ENCODE results near the gene FUCA2.

FUCA2 gene

DNA sequence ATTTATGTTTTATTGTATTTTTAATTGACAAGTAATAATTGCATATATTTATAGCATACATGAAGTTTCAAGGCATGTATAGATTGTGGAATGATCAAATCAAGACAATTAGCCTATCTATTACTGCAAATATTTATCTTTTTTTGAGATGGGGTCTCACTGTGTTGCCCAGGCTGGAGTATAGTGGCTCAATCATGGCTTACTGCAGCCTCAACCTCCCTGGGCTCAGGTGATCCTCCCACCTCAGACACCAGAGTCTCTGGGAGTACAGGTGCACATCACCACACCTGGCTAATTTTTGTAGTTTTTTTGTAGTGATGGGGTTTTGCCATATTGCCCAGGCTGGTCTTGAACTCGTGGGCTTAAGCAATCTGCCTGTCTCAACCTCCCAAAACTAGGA is 16.2 kb upstream of the FUCA2 start:
- TF ChIP-seq, protein P1, sequence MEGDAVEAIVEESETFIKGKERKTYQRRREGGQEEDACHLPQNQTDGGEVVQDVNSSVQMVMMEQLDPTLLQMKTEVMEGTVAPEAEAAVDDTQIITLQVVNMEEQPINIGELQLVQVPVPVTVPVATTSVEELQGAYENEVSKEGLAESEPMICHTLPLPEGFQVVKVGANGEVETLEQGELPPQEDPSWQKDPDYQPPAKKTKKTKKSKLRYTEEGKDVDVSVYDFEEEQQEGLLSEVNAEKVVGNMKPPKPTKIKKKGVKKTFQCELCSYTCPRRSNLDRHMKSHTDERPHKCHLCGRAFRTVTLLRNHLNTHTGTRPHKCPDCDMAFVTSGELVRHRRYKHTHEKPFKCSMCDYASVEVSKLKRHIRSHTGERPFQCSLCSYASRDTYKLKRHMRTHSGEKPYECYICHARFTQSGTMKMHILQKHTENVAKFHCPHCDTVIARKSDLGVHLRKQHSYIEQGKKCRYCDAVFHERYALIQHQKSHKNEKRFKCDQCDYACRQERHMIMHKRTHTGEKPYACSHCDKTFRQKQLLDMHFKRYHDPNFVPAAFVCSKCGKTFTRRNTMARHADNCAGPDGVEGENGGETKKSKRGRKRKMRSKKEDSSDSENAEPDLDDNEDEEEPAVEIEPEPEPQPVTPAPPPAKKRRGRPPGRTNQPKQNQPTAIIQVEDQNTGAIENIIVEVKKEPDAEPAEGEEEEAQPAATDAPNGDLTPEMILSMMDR (IDR thresholded peaks at IDR 0.05; ENCODE audit: low read length, missing control alignments): no peak
- no peak for DNase-seq (ENCODE audit: low read depth)
- H3K4me3 ChIP-seq (replicated peaks; ENCODE audit: low read depth, low read length): no peak overlapping the region

- DNase-seq (ENCODE audit: low read depth): no peak
- TF ChIP-seq, protein P1 (IDR thresholded peaks at IDR 0.05; ENCODE audit: low read length, missing control alignments): no peak
- no peak overlapping the region for H3K4me3 ChIP-seq (replicated peaks; ENCODE audit: low read depth, low read length)
Measured at GRCh38 chr6:143525356-143525755, 13.8 kb upstream of the FUCA2 start.

- H3K4me3 ChIP-seq (replicated peaks; ENCODE audit: low read depth, low read length): no peak overlapping the region
- TF ChIP-seq, protein P1 (IDR thresholded peaks at IDR 0.05; ENCODE audit: low read length, missing control alignments): no peak
- no peak for DNase-seq (ENCODE audit: low read depth)
Measured at GRCh38 chr6:143522039-143522600, 10.6 kb upstream of the FUCA2 start.

- DNase-seq (ENCODE audit: low read depth): no peak
- H3K4me3 ChIP-seq (replicated peaks; ENCODE audit: low read depth, low read length): no peak overlapping the region
- TF ChIP-seq, protein P1 (IDR thresholded peaks at IDR 0.05; ENCODE audit: low read length, missing control alignments): no peak
Measured at GRCh38 chr6:143517447-143517773, 5.9 kb upstream of the FUCA2 start.

GRCh38 chr6:143516690-143517446 is 5.3 kb upstream of the FUCA2 start:
- DNase-seq (ENCODE audit: low read depth): no peak
- no peak overlapping the region for H3K4me3 ChIP-seq (replicated peaks; ENCODE audit: low read depth, low read length)
- TF ChIP-seq, protein P1 (IDR thresholded peaks at IDR 0.05; ENCODE audit: low read length, missing control alignments): no peak

DNA sequence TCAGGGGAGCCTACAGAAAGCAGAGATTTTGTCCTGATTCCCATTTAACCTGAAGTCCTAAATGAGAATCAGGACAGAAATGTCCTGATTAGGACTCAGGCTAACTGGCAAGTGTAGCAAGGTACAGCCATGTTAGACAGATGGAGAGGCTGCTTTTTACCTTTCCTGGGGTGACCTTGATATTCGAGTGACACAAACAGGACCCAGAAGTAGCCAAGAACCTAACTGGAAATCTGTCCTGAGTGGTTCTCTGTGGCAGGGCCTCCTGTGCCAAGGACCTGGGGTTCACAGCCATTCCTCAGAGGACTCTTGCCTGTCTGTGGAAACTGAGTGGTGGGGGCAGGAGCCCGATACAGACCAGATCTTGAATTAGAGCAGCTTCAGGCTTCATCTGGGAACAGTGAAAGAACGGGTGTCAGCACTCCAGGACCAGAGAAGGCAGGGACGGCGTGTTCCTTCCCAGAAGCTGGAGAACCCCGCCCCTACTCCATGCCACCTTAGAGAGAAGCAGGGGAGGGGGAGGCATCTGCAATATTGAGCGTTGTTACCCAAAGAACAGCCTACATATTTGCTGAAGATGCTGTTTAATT is 4.3 kb upstream of the FUCA2 start:
- TF ChIP-seq, protein P1 (IDR thresholded peaks at IDR 0.05; ENCODE audit: low read length, missing control alignments): no peak
- DNase-seq (ENCODE audit: low read depth): no peak
- H3K4me3 ChIP-seq (replicated peaks; ENCODE audit: low read depth, low read length): no peak overlapping the region
